HEK293 (cell line): ENCODE data around the gene TNFRSF1A.

ENCODE experiments used
- SETDB1 ChIP-seq: IDR thresholded peaks from one replicate; pipeline ENCODE4 v1.6.1; 2017; ENCODE audit warnings: mild to moderate bottlenecking, low read length, moderate library complexity, mixed read lengths; ENCODE audit not compliant: insufficient read length
- ZBTB8A ChIP-seq: fragments of 450-650 bp; formaldehyde crosslinking; IDR thresholded peaks from 2 replicates; pipeline ENCODE4 v1.5.1; 2016; ENCODE audit warnings: missing biosample characterization, missing genetic modification characterization
- ZNF132 ChIP-seq: fragments of 450-650 bp; formaldehyde crosslinking; IDR thresholded peaks from 2 replicates; pipeline ENCODE4 v1.5.1; 2017; ENCODE audit warnings: missing biosample characterization, missing genetic modification characterization, borderline replicate concordance
- ZNF140 ChIP-seq: fragments of 450-650 bp; formaldehyde crosslinking; IDR thresholded peaks from 2 replicates; pipeline ENCODE4 v1.5.1; 2016; ENCODE audit warnings: missing biosample characterization, missing genetic modification characterization
- ZNF146 ChIP-seq: fragments of 450-650 bp; formaldehyde crosslinking; IDR thresholded peaks from 2 replicates; pipeline ENCODE4 v1.5.1; 2016; ENCODE audit warnings: missing biosample characterization, missing genetic modification characterization
- ZNF571 ChIP-seq: fragments of 450-650 bp; formaldehyde crosslinking; IDR thresholded peaks from 2 replicates; pipeline ENCODE4 v1.5.0; 2017; ENCODE audit warnings: missing biosample characterization, missing genetic modification characterization
- ZNF660 ChIP-seq: fragments of 450-650 bp; IDR thresholded peaks from 2 replicates; pipeline ENCODE4 v1.5.1; 2018; ENCODE audit warnings: missing biosample characterization, mild to moderate bottlenecking, missing genetic modification characterization
- ZSCAN23 ChIP-seq: fragments of 450-650 bp; formaldehyde crosslinking; IDR thresholded peaks from 2 replicates; pipeline ENCODE4 v1.5.1; 2016; ENCODE audit warnings: missing biosample characterization, missing genetic modification characterization
- ZSCAN30 ChIP-seq: fragments of 450-650 bp; IDR thresholded peaks from 2 replicates; pipeline ENCODE4 v1.5.1; 2018; ENCODE audit warnings: missing biosample characterization, mild to moderate bottlenecking, missing genetic modification characterization, moderate library complexity
- TF ChIP-seq, protein P1 (sequence below): fragments of 450-650 bp; formaldehyde crosslinking; IDR thresholded peaks from 2 replicates; pipeline ENCODE4 v1.5.1; 2016; ENCODE audit warnings: missing biosample characterization, missing genetic modification characterization
- TF ChIP-seq, protein P2 (sequence below): fragments of 450-650 bp; formaldehyde crosslinking; IDR thresholded peaks from 2 replicates; pipeline ENCODE4 v1.5.1; 2016; ENCODE audit warnings: missing biosample characterization, missing genetic modification characterization

DNA sequence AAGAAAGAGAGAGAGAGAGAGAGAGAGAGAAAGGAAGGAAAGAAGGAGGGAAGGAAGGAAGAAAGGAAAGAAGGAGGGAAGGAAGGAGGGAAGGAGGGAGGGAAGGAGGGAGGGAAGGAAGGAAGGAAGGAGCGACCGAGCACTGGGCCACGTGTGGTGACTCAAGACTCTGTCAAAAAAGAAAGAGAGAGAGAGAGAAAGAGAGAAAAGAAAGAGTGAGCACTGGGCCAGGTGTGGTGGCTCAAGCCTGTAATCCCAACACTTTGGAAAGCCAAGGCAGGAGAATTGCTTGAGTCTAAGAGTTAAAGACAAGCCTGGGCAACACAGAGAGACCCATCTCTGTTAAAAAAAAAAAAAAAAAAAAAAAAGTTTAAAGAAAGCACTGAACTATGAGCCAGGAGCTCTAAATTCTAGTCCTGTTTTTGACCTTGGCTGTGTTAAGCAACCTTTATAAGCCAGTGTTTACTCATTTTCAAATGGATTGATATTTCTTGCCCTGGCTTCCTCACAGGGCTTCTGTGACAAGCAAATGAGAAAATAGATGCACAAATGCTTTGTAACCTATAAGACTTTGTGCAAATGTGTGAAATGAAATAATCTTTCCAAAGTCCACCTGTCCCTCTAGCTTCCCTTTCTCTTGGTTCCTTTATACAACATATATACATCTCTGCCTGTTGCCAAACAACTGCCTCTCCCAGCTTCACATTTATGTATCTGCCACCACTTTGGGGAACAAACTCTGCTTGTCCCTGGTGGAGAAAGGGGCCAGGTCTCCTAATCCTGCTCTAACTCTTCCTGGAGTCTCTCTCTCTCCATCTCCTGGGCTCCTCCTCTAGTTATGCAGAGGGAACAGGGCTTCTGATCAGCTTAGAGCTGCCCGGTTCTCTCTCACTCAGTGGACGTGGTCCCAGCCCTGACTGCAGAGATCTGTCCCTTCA, 47.5 kb downstream of the TNFRSF1A start:
- no peak for TF ChIP-seq ZNF146 (tag by site-specific recombination)
- TF ChIP-seq ZNF132 (tag by site-specific recombination): no peak
- TF ChIP-seq ZNF140 (tag by site-specific recombination): no peak
- no peak for TF ChIP-seq ZNF571 (tag by site-specific recombination)
- no peak for TF ChIP-seq SETDB1
- TF ChIP-seq, protein P1, sequence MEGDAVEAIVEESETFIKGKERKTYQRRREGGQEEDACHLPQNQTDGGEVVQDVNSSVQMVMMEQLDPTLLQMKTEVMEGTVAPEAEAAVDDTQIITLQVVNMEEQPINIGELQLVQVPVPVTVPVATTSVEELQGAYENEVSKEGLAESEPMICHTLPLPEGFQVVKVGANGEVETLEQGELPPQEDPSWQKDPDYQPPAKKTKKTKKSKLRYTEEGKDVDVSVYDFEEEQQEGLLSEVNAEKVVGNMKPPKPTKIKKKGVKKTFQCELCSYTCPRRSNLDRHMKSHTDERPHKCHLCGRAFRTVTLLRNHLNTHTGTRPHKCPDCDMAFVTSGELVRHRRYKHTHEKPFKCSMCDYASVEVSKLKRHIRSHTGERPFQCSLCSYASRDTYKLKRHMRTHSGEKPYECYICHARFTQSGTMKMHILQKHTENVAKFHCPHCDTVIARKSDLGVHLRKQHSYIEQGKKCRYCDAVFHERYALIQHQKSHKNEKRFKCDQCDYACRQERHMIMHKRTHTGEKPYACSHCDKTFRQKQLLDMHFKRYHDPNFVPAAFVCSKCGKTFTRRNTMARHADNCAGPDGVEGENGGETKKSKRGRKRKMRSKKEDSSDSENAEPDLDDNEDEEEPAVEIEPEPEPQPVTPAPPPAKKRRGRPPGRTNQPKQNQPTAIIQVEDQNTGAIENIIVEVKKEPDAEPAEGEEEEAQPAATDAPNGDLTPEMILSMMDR (tag by site-specific recombination): no peak
- TF ChIP-seq ZNF660 (tag by site-specific recombination): no peak
- TF ChIP-seq ZSCAN30: no peak
- TF ChIP-seq ZSCAN23 (tag by site-specific recombination): no peak
- TF ChIP-seq, protein P2, sequence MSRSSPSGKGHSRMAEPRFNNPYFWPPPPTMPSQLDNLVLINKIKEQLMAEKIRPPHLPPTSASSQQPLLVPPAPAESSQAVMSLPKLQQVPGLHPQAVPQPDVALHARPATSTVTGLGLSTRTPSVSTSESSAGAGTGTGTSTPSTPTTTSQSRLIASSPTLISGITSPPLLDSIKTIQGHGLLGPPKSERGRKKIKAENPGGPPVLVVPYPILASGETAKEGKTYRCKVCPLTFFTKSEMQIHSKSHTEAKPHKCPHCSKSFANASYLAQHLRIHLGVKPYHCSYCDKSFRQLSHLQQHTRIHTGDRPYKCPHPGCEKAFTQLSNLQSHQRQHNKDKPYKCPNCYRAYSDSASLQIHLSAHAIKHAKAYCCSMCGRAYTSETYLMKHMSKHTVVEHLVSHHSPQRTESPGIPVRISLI: peak; percentile 75; the same call in 1 of the 2 replicates
- no peak for TF ChIP-seq ZBTB8A
